Motor neuron (in vitro differentiated cells): Measurements from ENCODE around the gene KRT15. TPM values are rescaled to one million over a fixed set of nuclear protein-coding genes. Genes with fewer than 3 reads are reported as not detected.

Source experiments
- ATAC-seq, 8 experiments: fragments of 200-7000 bp; cut with Tn5 transposase; replicated peaks in 6 of 8; 2 replicates each; pipeline ENCODE4 v1.8.0; 2021; ENCODE audit warnings: mild to moderate bottlenecking in 8 of 8, moderate library complexity in 8 of 8
- H3K27ac ChIP-seq, 2 donors: fragments of 250-450 bp; sonication (Bioruptor Pico); 2 replicates each; pipeline ENCODE4 v1.9.0; 2021; ENCODE audit warnings: antibody characterized with exemption in 2 of 2, mild to moderate bottlenecking in 2 of 2, moderate library complexity in 1 of 2
- H3K4me1 ChIP-seq, 2 donors: fragments of 250-450 bp; sonication (Bioruptor Pico); replicated peaks in 1 of 2; 2 replicates each; pipeline ENCODE4 v1.6.1; 2021; ENCODE audit warnings: antibody characterized with exemption in 2 of 2, mild to moderate bottlenecking in 2 of 2, moderate library complexity in 1 of 2
- H3K4me3 ChIP-seq, 5 donors: fragments of 250-450 bp; sonication (Bioruptor Pico); 2 replicates each; pipeline ENCODE4 v1.9.0; 2021; ENCODE audit warnings: antibody characterized with exemption in 5 of 5, mild to moderate bottlenecking in 5 of 5, moderate library complexity in 4 of 5
- WGBS, 10 experiments: fragments of 450-650 bp; shearing (Covaris generic); methylation state at CpG; one replicate each; pipeline ENCODE4 v1.0.0; 2022; 5-methylcytosine and 5-hydroxymethylcytosine counted together
- in situ Hi-C, 9 experiments: fragments of 400-800 bp; cut with MboI; loops; one replicate each; pipeline ENCODE4 v1.15.0; 2021; ENCODE audit warnings: low sequenced_read_pairs in 9 of 9, low pct_unique_long_range_greater_than_20kb in 2 of 9; ENCODE audit not compliant: unreplicated experiment in 9 of 9
- total RNA-seq, 8 experiments: library from RNA; unstranded; fragments of 300-600 nt; gene quantifications; 2 replicates each; pipeline versions ENCODE4 v1.2.3 to v1.2.4, GENCODE V29; 2022

Gene KRT15
- total RNA-seq, 8 experiments from 2014 or later = 0.11 to 4.0 (median 0.25) TPM; not detected in 1

GRCh38 chr17:41492351-41492750 is 26.3 kb downstream of the KRT15 start:
- WGBS, 10 experiments = 7 to 90% (median 67%) methylated on average over 2 to 6 of the region's 6 CpGs; no CpG with 5 or more reads in 2 of the 10 experiments
- H3K4me3 ChIP-seq = no peak overlapping the region
- H3K27ac ChIP-seq = no peak overlapping the region
- no peak for ATAC-seq
- in situ Hi-C loops = loop anchor here in 2 of 9 experiments (25.0 kb wide), 1 partner anchor 580 kb away; no protein-coding TSS in a partner anchor
- peaks cover 3 to 15% of the 10 kb centered on the region in 2 donors for H3K4me1 ChIP-seq

DNA sequence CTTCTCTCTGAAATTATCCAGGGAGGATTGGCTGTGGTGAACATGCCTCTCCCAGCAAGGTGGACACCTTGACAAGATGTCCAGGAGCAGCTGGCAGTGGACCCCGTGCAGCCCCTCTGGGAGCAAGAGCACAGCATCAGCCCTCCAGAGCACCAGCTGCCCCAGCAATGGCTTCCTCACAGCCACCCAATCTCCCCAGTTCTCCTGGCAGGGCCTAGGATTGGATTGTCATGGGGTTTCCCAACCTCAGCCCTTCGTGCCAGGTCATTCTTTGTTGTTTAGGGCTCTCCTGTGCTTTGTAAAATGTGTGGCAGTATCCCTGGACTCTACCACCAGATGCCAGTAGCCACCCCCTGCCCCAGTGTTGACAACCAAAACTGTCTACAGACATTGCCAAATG is 27.2 kb downstream of the KRT15 start:
- 20 to 100% (median 72%) methylated on average over 1 to 2 of the region's 2 CpGs; no CpG with 5 or more reads in 6 of the 10 experiments for WGBS, 10 experiments
- in situ Hi-C loops = loop anchor here in 2 of 9 experiments (25.0 kb wide), 1 partner anchor 579 kb away; no protein-coding TSS in a partner anchor
- no peak for ATAC-seq
- no peak overlapping the region for H3K27ac ChIP-seq
- H3K4me1 ChIP-seq = peaks cover 3 to 15% of the 10 kb centered on the region in 2 donors
- no peak overlapping the region for H3K4me3 ChIP-seq

DNA sequence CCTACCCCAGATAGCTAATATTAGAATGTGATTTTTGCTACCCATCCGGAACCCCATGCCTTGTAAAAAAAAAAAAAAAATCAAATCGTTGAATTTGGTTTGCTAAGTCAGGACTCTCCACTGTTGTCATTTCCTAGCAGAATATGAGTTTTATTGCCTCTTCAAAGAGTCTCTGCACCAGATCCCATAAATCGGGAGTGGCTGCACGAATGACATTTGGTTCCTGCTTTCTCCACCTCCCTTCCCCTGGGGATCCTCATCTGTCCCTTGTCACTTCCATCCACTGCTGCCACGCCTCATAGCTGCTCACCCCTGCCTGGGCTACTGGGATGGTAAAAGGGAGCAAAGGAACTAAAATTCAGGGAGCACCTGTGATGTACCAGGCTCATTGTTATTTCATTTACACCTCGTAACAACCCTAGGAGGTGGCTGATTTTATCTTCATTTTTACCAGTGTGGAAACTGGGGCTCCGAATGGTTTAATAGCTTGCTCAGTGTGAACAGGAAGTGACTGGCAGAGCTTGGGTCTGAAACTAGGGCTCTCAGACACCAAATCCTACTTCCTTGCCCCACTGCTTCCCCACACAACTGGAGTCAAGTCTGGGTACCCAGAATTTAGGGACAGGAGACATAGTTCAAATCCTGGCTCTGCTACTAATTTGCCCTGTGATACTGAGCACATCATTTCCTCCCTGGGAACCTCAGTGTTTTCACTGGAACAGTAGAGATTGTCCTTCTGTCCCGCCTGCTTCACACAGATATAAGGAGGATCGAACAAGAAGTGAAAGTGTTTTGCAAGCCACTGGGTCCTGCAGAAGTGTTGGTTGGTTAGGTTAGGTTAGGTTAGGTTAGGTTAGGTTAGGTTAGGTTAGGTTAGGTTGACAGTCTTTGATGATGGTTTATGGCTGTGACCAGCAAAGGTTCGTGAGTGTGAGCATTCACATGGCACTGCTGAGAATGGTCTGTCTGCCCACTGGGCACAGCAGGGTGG is 28.4 kb downstream of the KRT15 start:
- Histone ChIP-seq H3K4me3 (no peak overlapping the region), H3K4me1 (peaks cover 3 to 15% of the 10 kb centered on the region in 2 donors), H3K27ac (no peak overlapping the region)
- ATAC-seq = peak in 5 of 8 experiments; percentile 46 to 87 (median 70)
- 16 to 75% (median 66%) methylated on average over 1 to 6 of the region's 10 CpGs; no CpG with 5 or more reads in 2 of the 10 experiments for WGBS, 10 experiments
- in situ Hi-C loops = loop anchor here in 2 of 9 experiments (25.0 kb wide), 1 partner anchor 578 kb away; no protein-coding TSS in a partner anchor

- 90 to 100% (median 96%) methylated on average over 1 to 5 of the region's 12 CpGs; no CpG with 5 or more reads in 7 of the 10 experiments for WGBS, 10 experiments
- Histone ChIP-seq H3K27ac (no peak within 1 kb of the TSS), H3K4me3 (no peak within 1 kb of the TSS), H3K4me1 (peaks cover 3 to 15% of the 10 kb centered on the region in 2 donors)
- in situ Hi-C loops = loop anchor here in 2 of 9 experiments (25.0 kb wide), 1 partner anchor 577 kb away; no protein-coding TSS in a partner anchor
- ATAC-seq = no peak
These were observed 29.2 kb downstream of the KRT15 start, which contains the start of gene KRT36 for GRCh38 chr17:41489531-41489930. Gene KRT36, minus strand, starts transcription at chr17:41489910. Its CDS starts 46 bp downstream, at chr17:41489864.

GRCh38 chr17:41486809-41487530 is 31.7 kb downstream of the KRT15 start:
- in situ Hi-C loops = loop anchor here in 2 of 9 experiments (25.0 kb wide), 1 partner anchor 575 kb away; no protein-coding TSS in a partner anchor
- peak in 1 of 8 experiments; percentile 46 for ATAC-seq
- no peak overlapping the region for H3K27ac ChIP-seq
- H3K4me3 ChIP-seq = no peak overlapping the region
- WGBS, 10 experiments = 80 to 97% (median 81%) methylated on average over 3 to 15 of the region's 29 CpGs; no CpG with 5 or more reads in 7 of the 10 experiments
- H3K4me1 ChIP-seq = peaks cover 3% of the 10 kb centered on the region in 2 donors

GRCh38 chr17:41486316-41486715 is 32.4 kb downstream of the KRT15 start:
- Histone ChIP-seq H3K27ac (no peak overlapping the region), H3K4me3 (no peak overlapping the region), H3K4me1 (peaks cover 3% of the 10 kb centered on the region in 2 donors)
- WGBS, 10 experiments = 80 to 100% (median 90%) methylated on average over 1 to 4 of the region's 13 CpGs; no CpG with 5 or more reads in 7 of the 10 experiments
- no peak for ATAC-seq
- in situ Hi-C loops = loop anchor here in 2 of 9 experiments (25.0 kb wide), 1 partner anchor 574 kb away; no protein-coding TSS in a partner anchor

DNA sequence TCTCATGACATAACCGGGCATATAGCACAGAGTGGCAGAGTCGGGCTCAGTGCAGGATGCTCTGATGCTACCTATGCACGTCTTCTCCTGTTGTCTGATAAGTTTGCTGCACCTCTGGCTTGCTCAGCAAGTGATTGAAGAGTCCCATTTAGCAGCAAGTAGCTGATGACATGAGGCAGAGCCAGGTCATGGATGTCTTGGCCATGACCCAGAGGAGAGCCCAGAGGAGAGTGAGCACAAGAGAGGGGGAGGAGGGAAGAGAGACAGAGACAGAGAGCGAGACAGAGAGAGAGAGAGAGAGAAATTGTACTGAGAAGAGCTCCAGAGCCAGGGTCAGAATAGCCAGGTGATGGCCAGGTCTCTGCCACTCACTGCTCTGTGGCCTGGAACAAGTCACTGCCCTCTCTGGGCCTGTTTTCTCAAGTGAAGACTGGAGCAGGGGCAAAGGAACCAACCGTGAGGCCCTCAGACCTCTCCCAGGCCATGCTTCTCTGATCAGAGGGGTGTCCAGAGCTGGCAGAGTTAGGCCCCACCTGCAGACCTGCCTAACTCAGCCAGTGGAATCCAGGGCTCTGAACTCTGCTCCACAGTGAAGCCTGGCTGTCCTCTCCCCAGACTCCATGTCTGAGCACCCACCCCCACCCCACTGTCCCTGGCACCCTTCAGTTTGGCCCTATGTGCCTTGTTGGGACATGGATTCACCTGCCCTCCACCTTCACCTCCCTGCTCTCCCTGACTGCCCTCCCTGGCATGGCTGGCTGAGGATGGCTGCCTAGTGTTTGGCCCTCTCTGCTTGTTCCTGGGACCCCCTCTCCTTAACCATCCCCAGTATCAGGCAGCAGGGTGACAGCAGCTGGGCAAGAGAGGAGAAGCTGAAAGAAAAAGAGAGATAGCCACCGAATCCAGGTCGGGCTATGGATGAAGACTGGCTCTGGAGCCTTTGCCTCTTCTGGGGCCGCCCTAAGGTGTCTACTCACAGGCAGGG is 33.5 kb downstream of the KRT15 start:
- 0 to 80% (median 80%) methylated on average over 1 to 4 of the region's 8 CpGs; no CpG with 5 or more reads in 2 of the 10 experiments for WGBS, 10 experiments
- in situ Hi-C loops = loop anchor here in 2 of 9 experiments (25.0 kb wide), 1 partner anchor 573 kb away; no protein-coding TSS in a partner anchor
- H3K4me3 ChIP-seq = no peak overlapping the region
- ATAC-seq = no peak
- peaks cover 2 to 3% of the 10 kb centered on the region in 2 donors for H3K4me1 ChIP-seq
- no peak overlapping the region for H3K27ac ChIP-seq

GRCh38 chr17:41483991-41484826 is 34.5 kb downstream of the KRT15 start:
- no peak overlapping the region for H3K27ac ChIP-seq
- ATAC-seq = peak in 3 of 8 experiments; percentile 21 to 50 (median 49)
- in situ Hi-C loops = loop anchor here in 2 of 9 experiments (25.0 kb wide), 1 partner anchor 572 kb away; no protein-coding TSS in a partner anchor
- no peaks in the 10 kb centered on the region for H3K4me1 ChIP-seq
- 58 to 100% (median 84%) methylated on average over 1 to 6 of the region's 7 CpGs; no CpG with 5 or more reads in 1 of the 10 experiments for WGBS, 10 experiments
- no peak overlapping the region for H3K4me3 ChIP-seq

DNA sequence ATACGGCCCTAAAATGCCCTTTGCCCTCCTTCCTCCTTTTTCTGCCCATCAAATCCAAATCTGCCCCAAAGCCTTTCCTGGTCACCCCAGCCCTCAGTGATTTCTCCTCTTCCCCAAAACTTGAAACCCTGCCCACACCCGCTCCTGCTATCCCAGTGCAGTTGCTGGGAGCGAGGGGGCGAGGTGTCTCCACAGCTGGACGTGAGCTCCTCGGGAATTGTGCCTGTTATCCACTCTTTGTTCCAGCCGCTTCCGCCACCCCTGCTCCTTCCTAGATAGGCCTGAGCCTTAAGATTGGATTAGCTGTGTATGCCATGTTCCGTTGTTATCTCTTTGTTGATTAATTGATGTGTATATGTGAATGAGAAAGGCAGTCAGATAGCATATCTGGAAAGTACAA is 35.2 kb downstream of the KRT15 start:
- in situ Hi-C loops = loop anchor here in 2 of 9 experiments (25.0 kb wide), 1 partner anchor 571 kb away; no protein-coding TSS in a partner anchor
- WGBS, 10 experiments = 60 to 96% (median 80%) methylated on average over 1 to 7 of the region's 9 CpGs; no CpG with 5 or more reads in 4 of the 10 experiments
- H3K4me1 ChIP-seq = no peaks in the 10 kb centered on the region
- no peak for ATAC-seq
- no peak overlapping the region for H3K27ac ChIP-seq
- H3K4me3 ChIP-seq = no peak overlapping the region

DNA sequence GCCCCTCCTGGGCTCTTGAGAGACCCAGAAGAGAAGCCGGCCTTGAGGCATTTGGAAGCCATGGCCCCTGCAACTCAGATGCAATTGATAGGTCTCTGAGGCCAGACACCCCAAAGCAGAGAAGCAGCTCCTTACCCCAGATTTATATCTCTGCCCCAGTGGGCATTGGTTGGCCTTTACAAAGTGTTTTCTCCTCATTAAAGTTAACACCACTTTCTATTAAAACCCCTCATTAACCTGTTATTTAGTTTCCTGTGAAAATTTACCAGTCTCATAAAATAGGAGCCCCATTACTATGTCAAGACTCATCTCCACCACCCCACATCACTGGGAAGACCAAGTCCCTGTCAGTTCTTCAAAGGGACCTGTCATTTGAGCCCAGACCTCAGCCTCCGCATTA is 37.7 kb downstream of the KRT15 start, which contains the start of gene KRT35:
TSS of gene KRT35 (minus strand) at position 116 of the 400 bp plus-strand sequence. CDS start at position 62, 54 bp downstream.
- in situ Hi-C loops = loop anchor here in 2 of 9 experiments (25.0 kb wide), 1 partner anchor 569 kb away; no protein-coding TSS in a partner anchor
- H3K4me3 ChIP-seq = no peak within 1 kb of the TSS
- 80 to 100% (median 100%) methylated on average over 1 to 2 of the region's 2 CpGs; no CpG with 5 or more reads in 5 of the 10 experiments for WGBS, 10 experiments
- no peaks in the 10 kb centered on the region for H3K4me1 ChIP-seq
- ATAC-seq = no peak
- H3K27ac ChIP-seq = no peak within 1 kb of the TSS
